Epithelial cell of proximal tubule (primary cell): ENCODE data around the gene FRYL. TPM values are rescaled to one million over a fixed set of nuclear protein-coding genes. Genes with fewer than 3 reads are reported as not detected.

ENCODE experiments used
- DNase-seq: peaks from one replicate; pipeline ENCODE4 v3.0.0-alpha.2; 2011; ENCODE audit warnings: low read depth
- H3K4me3 ChIP-seq: 2 replicates; pipeline ENCODE4 v1.5.1; 2011; ENCODE audit warnings: low read depth, mild to moderate bottlenecking, low read length
- CTCF ChIP-seq: conservative IDR thresholded peaks from 2 replicates; pipeline ENCODE4 v1.5.1; 2012; ENCODE audit warnings: low read depth, mild to moderate bottlenecking, low read length
- total RNA-seq: library from RNA; depleted of rRNA; stranded (reverse); fragments of >200 nt; gene quantifications from 2 replicates; pipeline ENCODE4 v1.2.3, GENCODE V29; 2015

The FRYL gene
- total RNA-seq, 1 donor from 2014 or later, result 22.5 TPM

GRCh38 chr4:48795108-48795507, 15.0 kb upstream of the FRYL start:
- no peak for TF ChIP-seq CTCF
- no peak overlapping the region for H3K4me3 ChIP-seq
- DNase-seq, result no peak

- no peak for DNase-seq
- no peak for TF ChIP-seq CTCF
- H3K4me3 ChIP-seq, result no peak overlapping the region
These were observed 12.4 kb upstream of the FRYL start for GRCh38 chr4:48792348-48793006.

GRCh38 chr4:48791313-48791712, 11.2 kb upstream of the FRYL start:
- no peak for DNase-seq
- TF ChIP-seq CTCF, result no peak
- no peak overlapping the region for H3K4me3 ChIP-seq

- TF ChIP-seq CTCF, result no peak
- no peak overlapping the region for H3K4me3 ChIP-seq
- no peak for DNase-seq
These were observed 10.5 kb upstream of the FRYL start for GRCh38 chr4:48790561-48790960.

GRCh38 chr4:48787056-48787455, 7.0 kb upstream of the FRYL start:
- DNase-seq, result no peak
- TF ChIP-seq CTCF, result no peak
- no peak overlapping the region for H3K4me3 ChIP-seq

GRCh38 chr4:48786549-48786948, 6.5 kb upstream of the FRYL start:
- no peak for DNase-seq
- no peak for TF ChIP-seq CTCF

GRCh38 chr4:48785302-48785701, 5.2 kb upstream of the FRYL start:
- DNase-seq, result no peak
- no peak overlapping the region for H3K4me3 ChIP-seq
- TF ChIP-seq CTCF, result no peak

More at GRCh38 chr4:48786549-48786948, 6.5 kb upstream of the FRYL start:
- H3K4me3 ChIP-seq, result no peak overlapping the region
